ENCODE results near the gene RNF167.

Gene RNF167

GRCh38 chr17:4928881-4929280 is 11.2 kb upstream of the RNF167 start:
- Histone ChIP-seq H2AFZ (ENCODE audit: low read length) (no peak overlapping the region), H3K36me3 (ENCODE audit: insufficient read depth, low read length) (no peaks in the 10 kb centered on the region), H3F3A (ENCODE audit: low read depth) (no peaks in the 10 kb centered on the region), H3K4me3 (ENCODE audit: low read length, poor library complexity, severe bottlenecking) (no peak overlapping the region), H3K9me3 (ENCODE audit: insufficient read depth, low read depth, low read length) (no peaks in the 10 kb centered on the region), H3K9me2 (replicated peaks; ENCODE audit: low read depth, low read length) (no peaks in the 10 kb centered on the region), H3K79me2 (ENCODE audit: insufficient read depth, low read length) (no peaks in the 10 kb centered on the region), H3K4me2 (ENCODE audit: low read depth, low read length, poor library complexity, severe bottlenecking) (no peak overlapping the region), H3K4me1 (ENCODE audit: insufficient read depth, low read length, poor library complexity, severe bottlenecking) (peaks cover 10% of the 10 kb centered on the region), H3K27me3 (ENCODE audit: insufficient read depth, low read length, poor library complexity, severe bottlenecking) (no peaks in the 10 kb centered on the region), H3K9ac (ENCODE audit: low read depth, low read length, poor library complexity, severe bottlenecking) (no peak overlapping the region), H4K20me1 (ENCODE audit: insufficient read depth, low read length, poor library complexity, severe bottlenecking) (no peaks in the 10 kb centered on the region)
- no peak for TF ChIP-seq CTCF (conservative IDR thresholded peaks at IDR 0.05; ENCODE audit: low read length)
- TF ChIP-seq EZH2phosphoT487 (IDR thresholded peaks at IDR 0.05; ENCODE audit: borderline replicate concordance), result no peak

- peak within 1 kb of the TSS; percentile 80 for H3K4me2 ChIP-seq (ENCODE audit: low read depth, low read length, poor library complexity, severe bottlenecking)
Measured at GRCh38 chr17:4931963-4932362, 8.1 kb upstream of the RNF167 start, which contains the start of gene GP1BA. GP1BA (plus strand) TSS chr17:4932277; CDS start chr17:4932605, 328 bp downstream.

GRCh38 chr17:4932756-4933155 is 7.3 kb upstream of the RNF167 start:
- peaks cover 6% of the 10 kb centered on the region; the same call in 1 of the 2 replicates for H3F3A ChIP-seq (ENCODE audit: low read depth)
- H3K9me2 ChIP-seq (replicated peaks; ENCODE audit: low read depth, low read length), result no peaks in the 10 kb centered on the region
- no peaks in the 10 kb centered on the region for H3K27me3 ChIP-seq (ENCODE audit: insufficient read depth, low read length, poor library complexity, severe bottlenecking)
- H2AFZ ChIP-seq (ENCODE audit: low read length), result no peak overlapping the region
- H3K79me2 ChIP-seq (ENCODE audit: insufficient read depth, low read length), result peaks cover 14% of the 10 kb centered on the region; the same call in 1 of the 2 replicates
- H3K4me1 ChIP-seq (ENCODE audit: insufficient read depth, low read length, poor library complexity, severe bottlenecking), result peaks cover 38% of the 10 kb centered on the region
- H4K20me1 ChIP-seq (ENCODE audit: insufficient read depth, low read length, poor library complexity, severe bottlenecking), result no peaks in the 10 kb centered on the region
- TF ChIP-seq CTCF (conservative IDR thresholded peaks at IDR 0.05; ENCODE audit: low read length), result no peak
- TF ChIP-seq EZH2phosphoT487 (IDR thresholded peaks at IDR 0.05; ENCODE audit: borderline replicate concordance), result no peak
- H3K36me3 ChIP-seq (ENCODE audit: insufficient read depth, low read length), result no peaks in the 10 kb centered on the region
- no peak overlapping the region for H3K4me3 ChIP-seq (ENCODE audit: low read length, poor library complexity, severe bottlenecking)
- no peaks in the 10 kb centered on the region for H3K9me3 ChIP-seq (ENCODE audit: insufficient read depth, low read depth, low read length)
- H3K9ac ChIP-seq (ENCODE audit: low read depth, low read length, poor library complexity, severe bottlenecking), result no peak overlapping the region
- no peak overlapping the region for H3K4me2 ChIP-seq (ENCODE audit: low read depth, low read length, poor library complexity, severe bottlenecking)

More at GRCh38 chr17:4931963-4932362, 8.1 kb upstream of the RNF167 start, which contains the start of gene GP1BA:
- no peaks in the 10 kb centered on the region for H3K9me2 ChIP-seq (replicated peaks; ENCODE audit: low read depth, low read length)
- H3F3A ChIP-seq (ENCODE audit: low read depth), result peaks cover 6% of the 10 kb centered on the region; the same call in 1 of the 2 replicates
- peak within 1 kb of the TSS; percentile 52 for H3K9ac ChIP-seq (ENCODE audit: low read depth, low read length, poor library complexity, severe bottlenecking)
- peaks cover 7% of the 10 kb centered on the region; the same call in 1 of the 2 replicates for H3K79me2 ChIP-seq (ENCODE audit: insufficient read depth, low read length)
- H3K9me3 ChIP-seq (ENCODE audit: insufficient read depth, low read depth, low read length), result no peaks in the 10 kb centered on the region
- H2AFZ ChIP-seq (ENCODE audit: low read length), result no peak within 1 kb of the TSS
- H4K20me1 ChIP-seq (ENCODE audit: insufficient read depth, low read length, poor library complexity, severe bottlenecking), result no peaks in the 10 kb centered on the region
- no peaks in the 10 kb centered on the region for H3K27me3 ChIP-seq (ENCODE audit: insufficient read depth, low read length, poor library complexity, severe bottlenecking)
- no peak within 1 kb of the TSS for H3K4me3 ChIP-seq (ENCODE audit: low read length, poor library complexity, severe bottlenecking)
- peaks cover 32% of the 10 kb centered on the region for H3K4me1 ChIP-seq (ENCODE audit: insufficient read depth, low read length, poor library complexity, severe bottlenecking)
- no peaks in the 10 kb centered on the region for H3K36me3 ChIP-seq (ENCODE audit: insufficient read depth, low read length)
- no peak for TF ChIP-seq EZH2phosphoT487 (IDR thresholded peaks at IDR 0.05; ENCODE audit: borderline replicate concordance)

GRCh38 chr17:4933646-4934045 is 6.4 kb upstream of the RNF167 start:
- H3K9me3 ChIP-seq (ENCODE audit: insufficient read depth, low read depth, low read length), result no peaks in the 10 kb centered on the region
- TF ChIP-seq EZH2phosphoT487 (IDR thresholded peaks at IDR 0.05; ENCODE audit: borderline replicate concordance), result no peak
- peaks cover 42% of the 10 kb centered on the region for H3K4me1 ChIP-seq (ENCODE audit: insufficient read depth, low read length, poor library complexity, severe bottlenecking)
- no peaks in the 10 kb centered on the region for H3K36me3 ChIP-seq (ENCODE audit: insufficient read depth, low read length)
- no peaks in the 10 kb centered on the region for H4K20me1 ChIP-seq (ENCODE audit: insufficient read depth, low read length, poor library complexity, severe bottlenecking)
- H3K4me3 ChIP-seq (ENCODE audit: low read length, poor library complexity, severe bottlenecking), result peak overlapping the region; percentile 50
- H3K9me2 ChIP-seq (replicated peaks; ENCODE audit: low read depth, low read length), result no peaks in the 10 kb centered on the region
- peak overlapping the region; percentile 80 for H3K4me2 ChIP-seq (ENCODE audit: low read depth, low read length, poor library complexity, severe bottlenecking)
- H3K27me3 ChIP-seq (ENCODE audit: insufficient read depth, low read length, poor library complexity, severe bottlenecking), result no peaks in the 10 kb centered on the region
- peaks cover 6% of the 10 kb centered on the region; the same call in 1 of the 2 replicates for H3F3A ChIP-seq (ENCODE audit: low read depth)
- H3K79me2 ChIP-seq (ENCODE audit: insufficient read depth, low read length), result peaks cover 23% of the 10 kb centered on the region
- no peak overlapping the region for H2AFZ ChIP-seq (ENCODE audit: low read length)
- peak overlapping the region; percentile 52 for H3K9ac ChIP-seq (ENCODE audit: low read depth, low read length, poor library complexity, severe bottlenecking)

Measured in Loucy (cell line).